Measurements from ENCODE around the gene RNF169. TPM values are rescaled to one million over a fixed set of nuclear protein-coding genes. Genes with fewer than 3 reads are reported as not detected.
A peak's percentile ranks its signal among the peaks of the same experiment; 100 is the strongest.

The RNF169 gene
- total and polyA plus RNA-seq, 2 experiments from 2014 or later: 0.78 to 16.5 TPM

GRCh38 chr11:74755395-74755995, 6.8 kb downstream of the RNF169 start:
- Mint-ChIP-seq H3K4me3 (peak overlapping the region; percentile 30), H3K36me3 (ENCODE audit: low read depth) (peaks cover 5% of the 10 kb centered on the region), H3K9me3 (peaks cover 5% of the 10 kb centered on the region; the same call in 1 of the 3 replicates), H3K4me1 (peaks cover 22% of the 10 kb centered on the region), H3K27me3 (ENCODE audit: insufficient read depth, low read depth, poor library complexity) (no peaks in the 10 kb centered on the region), H3K27ac (peak overlapping the region; percentile 8)
- peaks cover 17% of the 10 kb centered on the region for H3K4me1 ChIP-seq (ENCODE audit: insufficient read depth)
- H3F3A ChIP-seq (replicated peaks; ENCODE audit: low read depth): no peaks in the 10 kb centered on the region
- peak overlapping the region; percentile 34 for H3K4me3 ChIP-seq
- no peak overlapping the region for H2AFZ ChIP-seq
- H4K20me1 ChIP-seq (replicated peaks; ENCODE audit: insufficient read depth): no peaks in the 10 kb centered on the region; the same call in 1 of the 2 replicates
- no peaks in the 10 kb centered on the region for H3K27me3 ChIP-seq (ENCODE audit: insufficient read depth)
- H3K9me2 ChIP-seq (ENCODE audit: insufficient read depth): no peaks in the 10 kb centered on the region
- TF ChIP-seq JUNB (IDR thresholded peaks at IDR 0.05; ENCODE audit: unreplicated experiment): no peak
- peak; percentile 56; the same call in 1 of the 2 replicates for TF ChIP-seq ZNF462 (CRISPR knock-in tag; IDR thresholded peaks at IDR 0.05)
- TF ChIP-seq NANOG (IDR thresholded peaks at IDR 0.05; ENCODE audit: borderline replicate concordance): peak; percentile 72
- no peak for TF ChIP-seq ZNF331 (CRISPR knock-in tag; IDR thresholded peaks at IDR 0.05; ENCODE audit: low read depth)
- no peak for TF ChIP-seq EZH2phosphoT487 (IDR thresholded peaks at IDR 0.05; ENCODE audit: unreplicated experiment)
- TF ChIP-seq REST (IDR thresholded peaks at IDR 0.05; ENCODE audit: unreplicated experiment): no peak
- TF ChIP-seq CREB1 (CRISPR knock-in tag; IDR thresholded peaks at IDR 0.05; ENCODE audit: low read depth): no peak
- TF ChIP-seq STAT1 (IDR thresholded peaks at IDR 0.05; ENCODE audit: unreplicated experiment): no peak
- DNase-seq (ENCODE audit: low spot score) (peak; percentile 66), ATAC-seq (peak; percentile 90)
- no peaks in the 10 kb centered on the region for H3K36me3 ChIP-seq (ENCODE audit: insufficient read depth)
- H3K27ac ChIP-seq (ENCODE audit: low read depth): peak overlapping the region; percentile 78
- peaks cover 61% of the 10 kb centered on the region for H3K79me2 ChIP-seq (replicated peaks; ENCODE audit: insufficient read depth)
- peak overlapping the region; percentile 62 for H3K4me2 ChIP-seq

Data from GM23338 (cell line).